GM23248 (cell line): Measurements from ENCODE around the gene PRR33.

Experiments
- EZH2 ChIP-seq: fragments of 200-600 bp; sonication (generic); IDR thresholded peaks from 2 replicates; pipeline ENCODE4 v1.6.1; 2018; ENCODE audit warnings: antibody characterized with exemption, mild to moderate bottlenecking; ENCODE audit not compliant: insufficient read depth, poor library complexity, severe bottlenecking
- EZH2phosphoT487 ChIP-seq: fragments of 200-600 bp; sonication (generic); IDR thresholded peaks from 2 replicates; pipeline ENCODE4 v1.6.1; 2018; ENCODE audit warnings: antibody characterized with exemption, moderate library complexity, mild to moderate bottlenecking, low read depth; ENCODE audit not compliant: insufficient read depth

- no peak for TF ChIP-seq EZH2phosphoT487
- no peak for TF ChIP-seq EZH2
Measured at GRCh38 chr11:1899686-1900085, 8.0 kb upstream of the PRR33 start.
